ENCODE data around the gene FAM149A. TPM values are rescaled to one million over a fixed set of nuclear protein-coding genes. Genes with fewer than 3 reads are reported as not detected.

Gene FAM149A
- total RNA-seq, 1 donor from 2014 or later: 1.2 TPM

DNA sequence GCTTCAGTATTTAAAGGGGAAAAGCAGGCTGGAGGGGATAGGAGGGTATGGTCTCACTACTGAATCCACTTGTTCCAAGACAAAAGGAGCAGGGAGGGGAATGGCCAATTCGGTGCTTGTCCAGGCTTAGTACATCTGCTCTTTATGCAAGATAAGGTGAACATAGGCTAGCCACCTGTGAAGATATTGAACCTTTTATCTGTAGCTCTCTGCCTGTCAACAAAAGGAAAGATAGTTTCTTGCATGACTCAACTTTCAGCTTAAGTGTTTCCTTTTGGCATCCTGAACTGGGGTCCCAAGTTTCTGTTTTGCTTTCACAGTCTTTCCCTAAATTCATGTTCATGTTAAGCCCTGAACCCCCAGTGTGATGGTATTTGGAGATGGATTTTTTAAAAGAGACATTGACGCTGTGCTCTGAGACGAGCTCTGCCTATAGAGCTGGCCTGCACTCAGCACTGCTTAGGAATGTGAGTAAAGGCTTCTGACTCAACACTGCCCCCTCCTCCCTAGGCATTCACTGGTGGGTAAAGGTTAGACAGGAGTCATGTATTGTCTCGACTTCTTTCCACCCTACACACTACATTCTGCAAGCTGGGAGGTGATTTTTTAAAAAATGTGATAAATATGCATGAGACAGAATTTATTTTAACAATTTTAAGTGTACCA, 28.2 kb downstream of the FAM149A start:
- TF ChIP-seq, protein P1, sequence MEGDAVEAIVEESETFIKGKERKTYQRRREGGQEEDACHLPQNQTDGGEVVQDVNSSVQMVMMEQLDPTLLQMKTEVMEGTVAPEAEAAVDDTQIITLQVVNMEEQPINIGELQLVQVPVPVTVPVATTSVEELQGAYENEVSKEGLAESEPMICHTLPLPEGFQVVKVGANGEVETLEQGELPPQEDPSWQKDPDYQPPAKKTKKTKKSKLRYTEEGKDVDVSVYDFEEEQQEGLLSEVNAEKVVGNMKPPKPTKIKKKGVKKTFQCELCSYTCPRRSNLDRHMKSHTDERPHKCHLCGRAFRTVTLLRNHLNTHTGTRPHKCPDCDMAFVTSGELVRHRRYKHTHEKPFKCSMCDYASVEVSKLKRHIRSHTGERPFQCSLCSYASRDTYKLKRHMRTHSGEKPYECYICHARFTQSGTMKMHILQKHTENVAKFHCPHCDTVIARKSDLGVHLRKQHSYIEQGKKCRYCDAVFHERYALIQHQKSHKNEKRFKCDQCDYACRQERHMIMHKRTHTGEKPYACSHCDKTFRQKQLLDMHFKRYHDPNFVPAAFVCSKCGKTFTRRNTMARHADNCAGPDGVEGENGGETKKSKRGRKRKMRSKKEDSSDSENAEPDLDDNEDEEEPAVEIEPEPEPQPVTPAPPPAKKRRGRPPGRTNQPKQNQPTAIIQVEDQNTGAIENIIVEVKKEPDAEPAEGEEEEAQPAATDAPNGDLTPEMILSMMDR (IDR thresholded peaks at IDR 0.05; ENCODE audit: insufficient read depth, low read depth, low read length): no peak
- no peak for TF ChIP-seq EZH2 (IDR thresholded peaks at IDR 0.05; ENCODE audit: insufficient read depth, low read length)
- Histone ChIP-seq H3K27ac (ENCODE audit: low read depth, low read length) (no peak overlapping the region), H3K4me2 (ENCODE audit: low read length) (peak overlapping the region; percentile 63), H3K79me2 (ENCODE audit: insufficient read depth, low read length) (no peaks in the 10 kb centered on the region), H3K36me3 (ENCODE audit: insufficient read depth, low read length) (no peaks in the 10 kb centered on the region), H4K20me1 (ENCODE audit: insufficient read depth, low read length) (no peaks in the 10 kb centered on the region), H3K4me1 (ENCODE audit: insufficient read depth, low read length) (no peaks in the 10 kb centered on the region), H3K9ac (ENCODE audit: low read length) (no peak overlapping the region), H3K4me3 (ENCODE audit: insufficient read depth, low read depth, low read length) (no peak overlapping the region), H3K27me3 (ENCODE audit: insufficient read depth, low read length) (no peaks in the 10 kb centered on the region), H2AFZ (ENCODE audit: low read depth, low read length) (peak overlapping the region; percentile 7), H3K9me3 (ENCODE audit: insufficient read depth, low read depth, low read length) (no peaks in the 10 kb centered on the region)
- Mint-ChIP-seq H3K4me1 (ENCODE audit: low read depth, unreplicated experiment) (peaks cover 17% of the 10 kb centered on the region), H3K27me3 (ENCODE audit: low read depth, unreplicated experiment) (peaks cover 6% of the 10 kb centered on the region), H3K36me3 (ENCODE audit: low read depth, unreplicated experiment) (no peaks in the 10 kb centered on the region), H3K9me3 (ENCODE audit: unreplicated experiment) (no peaks in the 10 kb centered on the region), H3K4me3 (ENCODE audit: unreplicated experiment) (no peak overlapping the region), H3K27ac (ENCODE audit: unreplicated experiment) (no peak overlapping the region)
- DNase-seq (ENCODE audit: low read depth) (peak; percentile 54), FAIRE-seq (no peak)

DNA sequence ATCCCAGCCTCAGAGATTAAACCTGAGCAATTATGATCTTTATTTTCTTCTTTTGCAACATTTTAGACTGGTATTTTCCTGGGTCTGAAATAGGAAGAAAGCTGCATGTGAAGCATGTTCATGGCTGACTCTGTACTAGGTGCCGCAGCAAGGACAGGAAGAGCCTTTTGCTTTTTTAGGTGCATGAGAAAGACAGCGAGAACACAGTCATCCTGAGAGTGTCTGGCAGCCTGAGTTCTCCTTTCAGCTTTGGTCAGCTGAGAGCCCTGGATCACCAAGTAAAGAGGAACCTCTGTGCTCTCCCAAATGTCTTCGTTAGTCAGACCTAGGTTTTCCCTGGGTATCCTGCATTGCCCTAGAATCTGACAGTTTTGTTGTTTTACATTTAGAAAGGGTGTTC, 29.8 kb downstream of the FAM149A start:
- TF ChIP-seq, protein P1 (IDR thresholded peaks at IDR 0.05; ENCODE audit: insufficient read depth, low read depth, low read length): no peak
- no peak for TF ChIP-seq EZH2 (IDR thresholded peaks at IDR 0.05; ENCODE audit: insufficient read depth, low read length)
- Histone ChIP-seq H3K36me3 (ENCODE audit: insufficient read depth, low read length) (no peaks in the 10 kb centered on the region), H4K20me1 (ENCODE audit: insufficient read depth, low read length) (no peaks in the 10 kb centered on the region), H3K4me2 (ENCODE audit: low read length) (no peak overlapping the region), H3K27ac (ENCODE audit: low read depth, low read length) (no peak overlapping the region), H3K9me3 (ENCODE audit: insufficient read depth, low read depth, low read length) (no peaks in the 10 kb centered on the region), H3K27me3 (ENCODE audit: insufficient read depth, low read length) (no peaks in the 10 kb centered on the region), H3K4me3 (ENCODE audit: insufficient read depth, low read depth, low read length) (no peak overlapping the region), H2AFZ (ENCODE audit: low read depth, low read length) (no peak overlapping the region), H3K79me2 (ENCODE audit: insufficient read depth, low read length) (no peaks in the 10 kb centered on the region), H3K4me1 (ENCODE audit: insufficient read depth, low read length) (no peaks in the 10 kb centered on the region), H3K9ac (ENCODE audit: low read length) (no peak overlapping the region)
- peaks cover 17% of the 10 kb centered on the region for H3K4me1 Mint-ChIP-seq (ENCODE audit: low read depth, unreplicated experiment)
- no peak overlapping the region for H3K4me3 Mint-ChIP-seq (ENCODE audit: unreplicated experiment)
- no peaks in the 10 kb centered on the region for H3K9me3 Mint-ChIP-seq (ENCODE audit: unreplicated experiment)
- peaks cover 6% of the 10 kb centered on the region for H3K27me3 Mint-ChIP-seq (ENCODE audit: low read depth, unreplicated experiment)
- no peak overlapping the region for H3K27ac Mint-ChIP-seq (ENCODE audit: unreplicated experiment)
- H3K36me3 Mint-ChIP-seq (ENCODE audit: low read depth, unreplicated experiment): no peaks in the 10 kb centered on the region
- no peak for FAIRE-seq
- DNase-seq (ENCODE audit: low read depth): no peak

DNA sequence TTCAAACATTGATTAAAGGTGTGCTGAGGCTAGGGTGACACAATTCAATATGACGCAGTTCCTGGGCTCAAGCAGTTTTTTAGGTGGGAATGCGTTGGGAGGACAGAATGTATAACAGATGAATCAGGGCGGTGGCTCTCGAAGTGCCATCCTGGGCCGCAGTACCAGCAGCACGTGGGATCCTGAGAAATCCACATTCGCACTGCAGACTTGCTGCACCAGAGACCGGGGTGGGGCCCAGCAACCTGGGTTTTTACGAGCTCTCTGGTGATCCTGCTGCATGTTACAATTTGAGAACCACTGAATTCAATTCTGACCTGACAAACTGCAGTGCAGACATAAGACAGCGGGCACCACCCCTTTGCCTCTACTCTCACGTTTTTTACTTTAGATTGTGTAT, 30.4 kb downstream of the FAM149A start:
- no peaks in the 10 kb centered on the region for H3K36me3 ChIP-seq (ENCODE audit: insufficient read depth, low read length)
- FAIRE-seq: no peak
- H3K27ac Mint-ChIP-seq (ENCODE audit: unreplicated experiment): no peak overlapping the region
- H3K4me2 ChIP-seq (ENCODE audit: low read length): no peak overlapping the region
- no peaks in the 10 kb centered on the region for H3K9me3 Mint-ChIP-seq (ENCODE audit: unreplicated experiment)
- no peaks in the 10 kb centered on the region for H3K36me3 Mint-ChIP-seq (ENCODE audit: low read depth, unreplicated experiment)
- TF ChIP-seq, protein P1 (IDR thresholded peaks at IDR 0.05; ENCODE audit: insufficient read depth, low read depth, low read length): no peak
- no peak for TF ChIP-seq EZH2 (IDR thresholded peaks at IDR 0.05; ENCODE audit: insufficient read depth, low read length)
- H3K27me3 Mint-ChIP-seq (ENCODE audit: low read depth, unreplicated experiment): peaks cover 6% of the 10 kb centered on the region
- H2AFZ ChIP-seq (ENCODE audit: low read depth, low read length): no peak overlapping the region
- peaks cover 17% of the 10 kb centered on the region for H3K4me1 Mint-ChIP-seq (ENCODE audit: low read depth, unreplicated experiment)
- no peaks in the 10 kb centered on the region for H3K4me1 ChIP-seq (ENCODE audit: insufficient read depth, low read length)
- DNase-seq (ENCODE audit: low read depth): no peak
- no peaks in the 10 kb centered on the region for H3K79me2 ChIP-seq (ENCODE audit: insufficient read depth, low read length)
- H3K27me3 ChIP-seq (ENCODE audit: insufficient read depth, low read length): no peaks in the 10 kb centered on the region
- H3K9ac ChIP-seq (ENCODE audit: low read length): no peak overlapping the region
- no peak overlapping the region for H3K27ac ChIP-seq (ENCODE audit: low read depth, low read length)
- H4K20me1 ChIP-seq (ENCODE audit: insufficient read depth, low read length): no peaks in the 10 kb centered on the region
- H3K4me3 Mint-ChIP-seq (ENCODE audit: unreplicated experiment): no peak overlapping the region
- H3K4me3 ChIP-seq (ENCODE audit: insufficient read depth, low read depth, low read length): no peak overlapping the region
- H3K9me3 ChIP-seq (ENCODE audit: insufficient read depth, low read depth, low read length): no peaks in the 10 kb centered on the region
